SHP77 treated with DMSO at 0.1 percent for 48 hours (cell line): ENCODE results near the gene PRKAR1B.

Experiments used
- DNase-seq: peaks from one replicate; lab custom pipeline; 2025; lab: John Stamatoyannopoulos, UW

Gene PRKAR1B

DNA sequence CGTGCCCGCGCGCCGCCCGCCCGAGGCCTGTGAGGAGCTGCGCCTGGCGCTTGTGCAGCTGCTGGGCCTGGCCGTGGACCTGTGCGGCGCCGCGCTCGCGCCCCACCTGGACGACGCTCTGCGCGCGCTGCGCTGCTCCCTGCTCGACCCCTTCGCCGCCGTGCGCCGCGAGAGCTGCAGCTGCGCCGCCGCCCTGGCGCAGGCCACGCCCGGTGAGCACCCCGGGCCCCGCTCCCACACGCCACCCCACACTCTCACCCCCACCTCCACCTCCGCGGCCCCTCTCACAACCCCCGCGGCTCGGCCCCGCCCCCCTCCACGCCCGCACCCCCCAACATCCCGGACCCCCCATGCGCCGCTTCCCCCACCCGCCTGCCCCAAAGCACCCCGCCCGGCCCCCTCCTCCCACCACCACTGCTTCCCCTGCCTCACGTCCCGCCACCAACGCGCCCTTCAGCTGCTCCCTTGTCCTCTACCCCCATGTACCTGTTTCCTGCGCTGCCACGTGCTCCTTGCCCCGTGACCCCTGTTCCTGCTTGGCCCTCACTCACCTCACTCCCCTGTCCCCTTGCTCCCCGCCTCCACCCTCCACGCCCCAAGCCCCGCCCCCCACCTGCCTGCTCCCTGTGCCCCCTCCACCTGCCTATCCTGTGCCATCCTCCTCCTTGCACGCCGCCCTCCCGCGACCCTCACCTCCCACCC is at the start of gene PRKAR1B:
Gene PRKAR1B (minus strand): TSS at position 178 of the 702 bp plus-strand sequence. CDS start 15,776 bp downstream, outside the sequence.
- DNase-seq: no peak

DNA sequence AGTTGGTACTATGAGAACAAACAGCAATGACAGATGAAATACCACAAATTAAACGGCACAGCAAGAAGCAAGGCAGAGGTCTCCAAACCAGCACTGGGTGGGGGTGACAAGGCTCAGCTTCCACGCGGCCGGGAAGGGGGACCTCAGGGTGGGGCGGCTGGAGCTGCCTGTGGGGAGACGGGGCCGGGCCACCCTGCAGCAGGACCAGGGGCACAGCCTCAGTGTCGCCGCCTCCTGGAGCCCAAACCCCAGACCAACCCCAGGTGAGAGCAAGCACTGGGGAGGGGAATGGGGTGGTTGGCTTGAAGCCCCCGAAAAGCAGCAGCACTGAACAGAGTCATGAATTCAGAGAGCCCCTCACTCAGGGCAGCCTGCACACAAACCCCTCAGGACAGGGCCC is 49.3 kb upstream of the PRKAR1B start:
- no peak for DNase-seq

DNA sequence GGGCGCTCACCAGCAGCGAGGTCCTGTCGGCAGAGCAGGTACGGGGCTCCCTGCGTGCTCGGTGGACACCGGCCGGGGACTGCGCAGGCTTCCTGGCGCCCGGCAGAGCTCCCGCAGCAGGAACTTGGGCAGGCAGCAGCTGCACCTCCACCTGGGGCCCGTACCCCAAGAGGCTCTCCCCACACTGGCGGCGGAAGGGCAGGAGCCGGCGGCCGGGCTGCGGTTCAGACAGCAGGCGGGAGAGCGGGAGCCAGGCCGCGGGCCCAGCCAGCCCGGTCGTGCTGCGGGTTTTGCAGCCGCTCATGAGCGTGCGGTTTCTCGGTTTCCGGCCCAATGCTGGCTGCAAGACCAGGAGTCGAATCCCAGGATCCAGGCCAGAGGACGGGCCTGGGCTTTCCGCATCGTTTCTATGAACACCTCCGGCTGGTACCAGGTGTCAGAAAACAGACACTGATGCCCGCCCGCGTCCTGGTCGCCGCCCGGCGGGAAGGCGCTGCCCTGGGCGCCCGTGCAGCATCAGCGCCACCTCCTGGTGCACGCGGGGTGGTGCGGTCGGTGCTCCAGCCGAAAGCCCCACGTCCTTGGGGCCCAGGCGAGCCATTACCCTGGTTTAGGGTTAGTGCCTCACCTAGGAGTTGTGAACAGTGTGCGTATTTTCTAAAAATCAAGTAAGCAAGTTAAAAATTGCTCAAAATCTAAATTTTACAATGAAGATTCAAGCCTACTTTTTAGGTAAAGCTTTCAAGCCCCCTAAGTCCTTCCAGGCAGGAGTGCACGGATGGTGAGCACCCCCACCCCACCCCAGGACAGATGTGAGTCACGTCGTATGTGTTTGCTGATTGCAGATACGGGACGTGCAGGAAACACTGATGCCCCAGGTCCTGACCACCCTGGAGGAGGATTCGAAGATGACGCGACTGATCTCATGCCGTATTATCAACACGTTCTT is 47.4 kb upstream of the PRKAR1B start:
- DNase-seq: no peak

DNA sequence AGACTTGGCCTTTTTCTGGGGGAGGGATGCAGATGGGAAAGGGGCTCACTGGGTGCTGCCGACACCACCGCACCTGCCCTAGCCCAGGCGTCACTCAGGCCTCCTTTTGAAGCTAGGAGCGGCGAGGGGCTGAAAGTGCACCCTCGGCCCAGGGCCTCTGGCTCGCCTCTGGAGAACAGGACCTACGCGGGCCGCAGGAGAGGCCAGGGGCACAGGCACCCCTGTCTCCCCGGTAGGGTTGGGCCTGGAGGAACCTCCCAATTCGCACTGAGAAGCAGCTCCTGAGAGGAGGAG is 46.5 kb upstream of the PRKAR1B start:
- no peak for DNase-seq

DNA sequence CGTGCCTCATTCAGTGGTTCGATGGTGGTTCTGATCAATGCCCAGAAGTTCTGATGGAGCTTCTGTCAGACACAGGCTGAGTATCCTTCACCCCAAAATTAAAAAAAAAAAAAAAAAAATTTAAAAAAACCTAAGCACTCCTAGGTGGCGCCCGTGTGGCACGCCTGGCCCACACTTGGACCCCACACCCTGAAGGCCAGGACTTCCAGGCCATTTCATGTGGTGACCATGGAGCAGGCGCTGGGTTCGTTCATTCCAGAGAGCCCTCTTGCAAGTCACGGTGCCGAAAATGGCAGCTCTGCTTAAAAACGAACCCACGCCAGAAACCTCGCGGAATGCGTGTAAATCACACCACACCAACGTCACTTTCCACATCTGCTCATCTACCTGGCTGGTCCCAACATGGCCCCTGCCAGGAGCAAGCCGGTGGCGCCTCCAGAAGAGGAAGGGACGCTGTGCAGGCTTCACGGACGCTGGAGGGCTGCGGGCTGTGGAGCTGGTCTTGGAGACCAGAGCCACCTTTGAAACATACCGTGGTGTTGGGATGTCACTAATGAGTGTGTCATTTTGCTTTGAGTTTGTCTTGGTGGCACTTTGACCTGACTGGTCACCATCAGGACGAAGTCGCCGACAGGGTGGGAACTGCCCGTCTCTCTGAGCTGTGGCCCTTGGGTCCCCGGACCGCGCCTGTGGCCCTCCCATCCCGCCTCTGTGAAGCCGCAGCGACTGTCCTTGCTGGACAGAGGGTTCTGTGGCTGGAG is 46.0 kb upstream of the PRKAR1B start:
- DNase-seq: no peak

DNA sequence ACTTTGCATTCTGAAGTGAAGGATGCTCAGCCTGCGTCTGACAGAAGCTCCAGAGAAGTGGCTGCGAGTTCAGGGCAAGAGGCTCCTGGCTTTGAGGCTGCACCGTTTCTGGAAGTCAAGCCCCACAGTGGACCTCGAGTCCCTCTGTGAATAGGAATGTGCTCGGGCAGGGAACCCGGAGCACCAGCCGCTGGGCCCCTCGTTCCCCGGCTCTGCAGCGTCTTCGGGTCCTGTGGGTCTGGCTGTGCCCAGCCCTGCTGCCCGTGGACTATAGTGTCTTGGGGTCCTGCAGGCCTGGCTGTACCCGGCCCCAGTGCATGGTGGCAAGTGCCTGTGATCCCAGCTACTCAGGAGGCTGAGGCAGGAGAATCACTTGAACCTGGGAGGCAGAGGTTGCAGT is 45.3 kb upstream of the PRKAR1B start:
- DNase-seq: no peak

DNA sequence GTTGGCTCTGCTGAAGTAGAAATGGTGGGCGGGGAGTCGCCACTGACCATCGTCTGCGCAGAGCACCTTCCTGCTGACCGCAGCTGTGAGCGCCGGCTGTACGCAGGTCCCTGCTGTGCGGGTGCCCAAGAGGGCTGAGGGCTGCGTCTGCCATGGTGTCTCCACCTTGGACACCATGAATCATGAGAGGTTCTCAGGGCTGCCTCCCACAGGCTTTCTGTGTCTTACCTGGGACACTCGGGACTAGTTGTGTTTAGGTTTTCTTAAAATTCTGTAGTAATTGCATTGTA is 44.9 kb upstream of the PRKAR1B start:
- no peak for DNase-seq

DNA sequence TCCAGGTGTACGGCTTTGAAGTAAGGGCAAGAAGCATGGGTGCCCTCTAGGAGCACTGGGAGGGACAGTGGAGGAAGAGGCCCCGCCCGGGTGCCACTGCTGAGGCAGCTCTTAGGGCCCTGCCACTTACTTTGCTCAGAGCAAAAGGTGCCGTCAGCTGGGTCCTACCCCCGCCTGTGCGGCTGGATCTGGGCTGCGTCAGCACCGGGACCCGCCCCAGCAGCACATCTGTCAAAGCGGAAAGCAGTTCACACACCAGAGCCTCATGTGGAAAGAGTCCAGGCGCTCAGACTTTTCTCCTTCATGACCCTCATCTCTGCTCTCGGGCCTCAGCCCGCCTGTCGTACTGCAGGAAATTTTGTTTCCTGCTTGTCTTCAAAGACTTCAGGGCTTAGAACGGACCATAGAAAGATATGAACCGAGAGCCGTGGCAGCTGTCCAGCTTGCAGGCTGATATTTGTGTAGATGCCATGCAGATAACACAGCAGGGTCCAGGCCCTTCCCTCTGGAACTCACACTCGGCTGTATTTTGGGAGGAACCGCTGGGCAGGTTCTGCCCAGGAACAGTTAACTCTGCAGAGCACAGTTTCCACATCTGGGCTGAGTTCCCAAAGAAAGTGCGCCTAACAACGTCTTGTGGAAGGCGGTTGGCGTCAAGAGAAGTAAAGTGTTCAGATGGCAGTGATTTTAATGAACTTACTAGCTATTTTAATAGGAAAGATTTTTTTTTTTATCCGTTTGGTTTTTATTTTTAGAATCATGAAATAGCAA is 44.3 kb upstream of the PRKAR1B start:
- no peak for DNase-seq

DNA sequence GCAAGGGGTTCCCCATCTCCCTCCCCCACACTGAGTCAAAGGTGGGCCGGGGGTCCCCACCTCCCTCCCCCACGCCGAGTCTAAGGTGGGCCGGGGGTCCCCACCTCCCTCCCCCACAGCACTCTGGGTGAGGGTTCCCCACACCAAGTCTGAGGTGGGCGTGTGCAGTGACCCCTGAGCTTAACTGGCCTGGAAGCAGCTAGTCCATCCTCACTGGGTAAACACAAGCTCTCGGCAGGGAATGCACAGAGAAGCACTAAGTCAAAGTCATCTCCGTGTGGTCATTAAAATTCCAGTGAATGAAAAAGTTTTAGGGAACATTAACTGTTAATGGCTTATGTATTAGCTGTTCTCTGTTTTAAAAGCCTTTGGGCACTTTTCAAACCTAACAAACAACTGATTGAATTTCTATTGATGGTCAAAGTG is 43.7 kb upstream of the PRKAR1B start:
- DNase-seq: no peak

DNA sequence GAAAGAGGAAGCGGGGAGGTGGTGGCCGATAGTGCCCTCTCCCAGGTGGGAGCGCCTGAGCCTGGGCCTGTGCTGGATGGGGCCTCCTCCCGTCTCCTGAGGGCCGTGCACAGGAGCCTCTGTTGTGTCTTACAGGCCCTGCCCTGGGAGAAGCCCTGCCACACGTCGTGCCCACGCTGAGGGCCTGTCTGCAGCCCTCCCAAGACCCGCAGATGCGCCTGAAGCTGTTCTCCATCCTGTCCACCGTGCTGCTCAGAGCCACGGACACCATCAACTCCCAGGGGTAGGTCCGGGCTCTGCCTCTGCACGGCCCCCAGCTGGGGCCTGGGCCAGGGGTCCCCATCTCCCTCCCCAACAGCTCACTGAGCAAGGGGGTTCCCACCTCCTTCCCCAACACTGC is 43.3 kb upstream of the PRKAR1B start:
- DNase-seq: no peak

DNA sequence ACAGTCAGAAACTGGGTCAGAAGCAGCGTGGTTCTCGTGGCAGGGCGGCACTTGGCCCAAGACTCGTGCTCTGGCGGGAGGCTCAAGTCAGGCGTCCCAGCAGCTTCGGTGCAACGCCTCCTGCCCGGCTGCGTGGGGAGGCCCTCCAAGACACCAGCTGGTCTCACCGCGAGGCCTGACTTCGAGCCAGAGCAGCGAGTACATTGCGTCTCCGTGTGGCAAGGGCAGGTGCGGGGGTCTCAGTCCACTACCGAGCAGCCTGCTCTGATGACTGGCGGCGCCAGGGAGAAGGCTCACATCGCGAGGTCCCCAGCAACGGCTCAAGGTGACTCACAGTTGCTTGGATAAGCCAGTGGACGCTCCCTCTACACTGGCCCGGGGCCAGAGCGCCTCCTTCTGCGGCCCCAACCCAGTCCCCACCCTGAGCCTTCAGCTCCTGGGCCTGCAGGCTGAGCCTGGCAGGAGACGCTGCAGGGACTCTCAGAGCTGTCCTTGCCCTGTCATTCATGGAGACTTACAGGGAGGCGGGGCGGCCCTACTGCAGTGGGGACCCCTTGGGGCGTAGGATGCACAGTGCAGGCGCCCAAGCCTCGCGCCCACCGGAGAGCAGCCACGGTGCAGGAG is 41.9 kb upstream of the PRKAR1B start:
- no peak for DNase-seq

DNA sequence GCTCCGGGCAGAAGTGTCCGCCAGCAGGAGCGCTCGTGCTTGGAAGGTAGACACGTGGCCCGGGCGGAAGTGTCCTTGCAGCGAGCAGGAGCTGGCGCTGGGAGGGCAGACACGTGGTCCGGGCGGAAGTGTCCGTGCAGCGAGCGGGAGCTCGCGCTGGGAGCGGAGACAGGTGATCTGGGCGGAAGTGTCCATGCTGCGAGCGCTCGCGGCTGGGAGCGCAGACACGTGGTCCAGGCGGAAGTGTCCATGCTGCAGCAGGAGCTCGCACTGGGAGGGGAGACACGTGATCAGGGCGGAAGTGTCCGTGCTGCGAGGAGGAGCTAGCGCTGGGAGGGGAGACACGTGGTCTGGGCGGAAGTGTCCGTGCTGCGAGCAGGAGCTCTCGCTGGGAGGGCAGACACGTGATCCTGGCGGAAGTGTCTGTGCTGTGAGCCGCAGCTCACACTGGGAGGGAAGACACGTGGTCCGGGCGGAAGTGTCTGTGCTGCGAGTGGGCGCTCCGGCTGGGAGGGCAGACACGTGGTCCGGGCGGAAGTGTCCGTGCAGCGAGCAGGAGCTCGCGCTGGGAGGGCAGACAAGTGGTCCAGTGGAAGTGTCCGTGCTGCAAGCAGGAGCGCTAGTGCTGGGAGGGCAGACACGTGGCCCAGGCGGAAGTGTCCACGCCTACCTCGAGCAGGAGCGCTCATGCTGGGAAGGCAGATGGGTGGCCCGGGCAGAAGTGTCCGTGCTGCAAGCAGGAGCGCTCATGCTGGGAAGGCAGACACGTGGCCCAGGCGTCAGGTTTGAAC is 41.1 kb upstream of the PRKAR1B start:
- DNase-seq: no peak

DNA sequence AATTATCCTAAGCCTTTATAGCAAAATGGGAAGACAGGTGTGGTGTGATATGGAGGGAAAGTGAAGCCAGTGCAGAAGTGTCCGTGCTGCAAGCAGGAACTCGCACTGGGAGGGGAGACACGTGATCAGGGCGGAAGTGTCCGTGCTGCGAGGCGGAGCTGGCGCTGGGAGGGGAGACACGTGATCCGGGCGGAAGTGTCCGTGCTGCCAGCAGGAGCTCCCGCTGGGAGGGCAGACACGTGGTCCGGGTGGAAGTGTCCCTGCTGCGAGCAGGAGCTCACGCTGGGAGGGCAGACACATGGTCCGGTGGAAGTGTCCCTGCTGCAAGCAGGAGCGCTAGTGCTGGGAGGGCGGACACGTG is 40.5 kb upstream of the PRKAR1B start:
- no peak for DNase-seq

DNA sequence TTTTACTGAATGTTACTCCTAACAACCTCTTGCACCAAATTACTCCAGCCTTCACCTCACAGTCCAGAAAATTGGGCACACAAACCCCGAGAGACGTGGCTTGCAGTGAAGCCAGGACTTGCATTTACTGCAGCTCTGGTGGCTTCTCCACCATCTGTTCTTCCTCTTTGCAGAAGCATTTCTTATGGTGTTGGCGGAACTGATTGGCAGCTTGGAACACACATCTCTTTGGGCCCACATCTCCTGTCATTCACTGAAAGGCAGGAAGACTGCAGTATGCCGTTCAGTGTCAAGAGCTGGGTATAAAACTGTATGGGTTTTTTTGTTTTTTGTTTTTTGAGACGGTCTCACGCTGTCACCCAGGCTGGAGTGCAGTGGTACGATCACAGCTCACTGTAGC is 38.3 kb upstream of the PRKAR1B start:
- DNase-seq: no peak

DNA sequence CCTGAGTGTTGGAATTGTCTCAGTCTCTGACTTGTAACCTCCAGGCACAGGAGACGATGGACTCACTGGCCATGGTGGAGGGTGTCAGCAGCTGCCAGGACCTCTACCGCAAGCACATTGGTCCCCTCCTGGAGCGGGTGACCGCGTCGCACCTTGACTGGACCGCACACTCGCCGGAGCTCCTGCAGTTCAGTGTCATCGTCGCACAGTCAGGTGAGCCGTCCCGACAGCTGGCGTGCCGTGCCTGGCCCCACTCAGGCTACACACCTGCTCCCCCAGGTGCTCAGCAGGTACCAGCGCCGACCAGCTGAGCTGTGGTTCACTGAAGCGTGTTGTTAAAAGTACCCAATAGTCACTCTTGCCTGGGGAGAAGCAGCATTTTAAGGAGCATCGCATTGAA is 36.7 kb upstream of the PRKAR1B start:
- no peak for DNase-seq

DNA sequence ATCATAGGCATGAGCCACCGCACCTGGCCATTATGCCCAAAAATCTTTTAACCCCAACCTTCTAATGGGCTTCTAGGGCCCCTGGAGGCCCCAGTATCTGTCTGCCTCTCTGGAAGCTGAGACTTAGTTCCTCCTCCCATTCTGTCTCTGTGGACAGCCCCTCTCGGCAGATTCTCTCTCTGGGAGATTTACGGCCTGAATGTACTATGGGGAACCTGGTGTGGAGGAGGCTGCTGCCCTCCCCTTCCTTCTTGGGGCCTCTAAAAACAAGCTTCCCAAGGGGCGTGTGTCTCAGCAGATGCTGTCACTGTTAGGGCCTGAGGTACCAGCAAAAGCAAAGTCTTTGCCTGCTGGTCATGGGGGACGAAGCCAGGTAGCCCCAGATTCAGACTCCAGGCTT is 35.8 kb upstream of the PRKAR1B start:
- DNase-seq: no peak

DNA sequence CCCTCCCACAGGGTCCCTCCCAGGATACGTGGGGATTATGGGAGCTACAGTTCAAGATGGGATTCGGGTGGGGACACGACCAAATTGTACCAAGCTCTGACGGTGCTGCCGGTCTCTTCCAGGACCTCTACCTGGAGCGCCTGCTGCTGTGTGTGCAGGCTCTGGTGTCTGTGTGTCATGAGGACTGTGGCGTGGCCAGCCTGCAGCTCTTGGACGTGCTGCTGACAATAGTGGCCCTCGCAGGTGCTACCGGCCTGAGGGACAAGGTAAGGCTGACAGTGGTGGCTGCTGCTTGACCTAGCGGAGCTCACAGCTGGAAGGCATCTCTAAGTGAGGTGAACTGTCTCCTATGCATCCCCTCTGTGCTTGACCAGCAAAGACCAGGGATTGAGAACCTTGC is 34.5 kb upstream of the PRKAR1B start:
- DNase-seq: no peak

DNA sequence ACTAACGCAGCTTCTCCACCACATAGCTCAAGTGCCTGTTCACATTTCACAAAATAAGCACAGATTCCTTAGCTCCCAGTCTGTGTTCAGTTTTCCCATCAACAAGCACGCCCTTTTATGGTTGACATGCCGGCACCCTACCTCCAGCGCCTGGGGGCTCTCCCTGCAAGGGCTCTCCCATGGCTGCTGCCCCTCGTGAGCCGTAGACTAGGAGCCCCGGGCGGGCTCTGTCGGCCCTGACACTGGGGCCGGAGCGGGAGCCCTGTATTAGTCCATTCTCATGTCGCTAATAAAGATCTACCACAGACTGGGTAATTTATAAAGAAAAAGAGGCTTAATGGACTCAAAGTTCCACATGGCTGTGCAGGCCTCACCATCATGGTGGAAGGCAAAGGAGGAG is 34.0 kb upstream of the PRKAR1B start:
- DNase-seq: no peak

DNA sequence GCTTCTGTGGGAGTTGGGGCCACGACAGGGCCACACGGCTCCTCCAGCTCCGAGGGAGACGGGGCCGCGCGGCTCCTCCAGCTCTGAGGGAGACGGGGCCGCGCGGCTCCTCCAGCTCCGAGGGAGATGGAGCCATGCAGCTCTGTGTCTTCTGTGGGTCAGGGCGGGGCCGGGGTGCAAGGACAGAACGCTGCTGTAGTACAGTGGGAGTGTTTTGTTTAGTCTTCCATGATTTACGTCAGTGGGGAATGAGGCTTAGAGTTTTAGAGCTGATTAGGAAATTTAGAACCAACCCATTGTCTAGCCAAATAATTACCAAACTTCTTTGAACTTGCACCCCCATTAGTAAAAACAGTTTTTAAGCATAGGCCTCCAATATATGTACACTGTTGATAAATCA is 32.9 kb upstream of the PRKAR1B start:
- no peak for DNase-seq

DNA sequence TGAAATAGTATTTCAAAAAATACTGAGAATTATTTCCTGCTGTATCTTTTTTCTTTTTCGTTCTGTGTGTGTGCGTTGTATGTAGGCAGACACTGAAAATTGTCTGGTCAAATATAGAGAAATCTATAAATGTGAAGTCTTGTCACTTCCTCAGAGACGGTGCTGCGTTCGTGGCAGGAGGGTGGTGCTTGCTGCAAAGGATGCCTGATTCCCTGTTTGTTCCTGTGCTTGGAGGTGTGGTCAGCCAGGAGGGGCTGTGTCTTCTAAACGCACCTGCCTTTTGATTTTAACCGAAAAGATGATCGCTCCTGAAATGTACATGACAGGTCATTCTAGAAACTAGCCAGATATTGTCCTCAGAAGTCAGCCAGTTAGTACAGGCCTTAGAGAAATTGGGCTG is 32.5 kb upstream of the PRKAR1B start:
- DNase-seq: no peak

DNA sequence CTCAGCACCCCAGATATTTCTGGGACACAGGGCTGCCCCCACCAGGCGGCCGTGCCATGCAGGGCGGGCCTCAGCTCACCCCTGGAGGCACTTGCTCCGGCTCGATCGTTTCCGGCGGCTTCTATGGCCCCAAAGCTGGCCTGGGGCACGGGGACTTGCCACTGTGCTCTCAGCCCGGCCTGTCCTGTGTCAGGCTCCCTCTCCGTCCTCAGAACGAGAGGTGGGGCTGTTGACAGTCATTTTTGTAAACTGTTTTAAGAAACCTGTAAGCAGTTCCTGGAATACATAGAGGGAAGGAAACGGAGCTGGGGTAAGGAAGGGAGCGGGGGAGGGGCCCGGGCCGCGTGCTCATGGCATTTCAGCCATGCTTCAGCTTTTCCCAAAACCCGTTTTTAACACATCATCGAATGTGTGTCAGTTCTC is 30.7 kb upstream of the PRKAR1B start:
- DNase-seq: no peak
